HFFc6 (cell line): ENCODE measurements around the gene CTSS. TPM values are rescaled to one million over a fixed set of nuclear protein-coding genes. Genes with fewer than 3 reads are reported as not detected.

Experiments used
- DNase-seq: peaks from one replicate; pipeline ENCODE4 v3.0.0-alpha.2; 2018
- H3K27ac Mint-ChIP-seq: 2 replicates; pipeline ENCODE4 v1.8.0; 2020; ENCODE audit warnings: mild to moderate bottlenecking, mixed read lengths
- H3K27me3 Mint-ChIP-seq: 2 replicates; pipeline ENCODE4 v1.8.0; 2021; ENCODE audit warnings: mild to moderate bottlenecking, moderate library complexity, mixed read lengths; ENCODE audit not compliant: insufficient read depth
- H3K36me3 Mint-ChIP-seq: 2 replicates; pipeline ENCODE4 v1.8.0; 2021; ENCODE audit warnings: low read depth, mixed read lengths
- H3K4me1 Mint-ChIP-seq: 2 replicates; pipeline ENCODE4 v1.8.0; 2020; ENCODE audit warnings: low read depth, mixed read lengths
- H3K4me3 Mint-ChIP-seq: 2 replicates; pipeline ENCODE4 v1.8.0; 2020; ENCODE audit warnings: mild to moderate bottlenecking, moderate library complexity, mixed read lengths
- H3K9me3 Mint-ChIP-seq: 2 replicates; pipeline ENCODE4 v1.8.0; 2020; ENCODE audit warnings: mild to moderate bottlenecking, mixed read lengths
- CTCF ChIP-seq: fragments of 200-600 bp; sonication (generic); IDR thresholded peaks from 2 replicates; pipeline ENCODE4 v1.5.0; 2021; ENCODE audit warnings: antibody characterized with exemption, mild to moderate bottlenecking
- total RNA-seq, 6 experiments: library from RNA; stranded (reverse); fragmentation: NEBNext Ultra II Directional; extraction: Animal tissue kit (Norgen Biotek cat#: 25700); gene quantifications; 2 replicates in 1 of 6; 3 replicates in 5 of 6; pipeline ENCODE4 v1.2.3, GENCODE V29; 2021

Gene CTSS
- total RNA-seq, 6 experiments from 2014 or later = 0.14 to 0.77 (median 0.31) TPM; not detected in 1

GRCh38 chr1:150748878-150749719, 16.5 kb downstream of the CTSS start:
- H3K4me1 Mint-ChIP-seq = no peaks in the 10 kb centered on the region
- DNase-seq = no peak
- no peak for TF ChIP-seq CTCF
- H3K9me3 Mint-ChIP-seq = no peaks in the 10 kb centered on the region
- no peak overlapping the region for H3K4me3 Mint-ChIP-seq
- H3K27ac Mint-ChIP-seq = no peak overlapping the region
- H3K36me3 Mint-ChIP-seq = no peaks in the 10 kb centered on the region
- peaks cover 4% of the 10 kb centered on the region; the same call in 1 of the 2 replicates for H3K27me3 Mint-ChIP-seq

GRCh38 chr1:150730130-150730721, 35.4 kb downstream of the CTSS start:
- H3K9me3 Mint-ChIP-seq = no peaks in the 10 kb centered on the region
- H3K4me1 Mint-ChIP-seq = no peaks in the 10 kb centered on the region
- no peak overlapping the region for H3K27ac Mint-ChIP-seq

GRCh38 chr1:150724336-150724735, 41.2 kb downstream of the CTSS start:
- Mint-ChIP-seq H3K4me1 (no peaks in the 10 kb centered on the region), H3K36me3 (peaks cover 7% of the 10 kb centered on the region; the same call in 1 of the 2 replicates), H3K9me3 (no peaks in the 10 kb centered on the region), H3K4me3 (no peak overlapping the region), H3K27me3 (peaks cover 1% of the 10 kb centered on the region; the same call in 1 of the 2 replicates), H3K27ac (no peak overlapping the region)
- DNase-seq = no peak
- no peak for TF ChIP-seq CTCF

More at GRCh38 chr1:150730130-150730721, 35.4 kb downstream of the CTSS start:
- no peak for DNase-seq
- Mint-ChIP-seq H3K27me3 (no peaks in the 10 kb centered on the region), H3K4me3 (no peak overlapping the region), H3K36me3 (no peaks in the 10 kb centered on the region)
- no peak for TF ChIP-seq CTCF

GRCh38 chr1:150720703-150721102, 44.9 kb downstream of the CTSS start, which contains the start of gene HORMAD1:
Gene HORMAD1 (minus strand): TSS chr1:150720895. CDS start chr1:150719505, 1,390 bp downstream.
- no peak within 1 kb of the TSS for H3K27ac Mint-ChIP-seq
- no peaks in the 10 kb centered on the region for H3K9me3 Mint-ChIP-seq
- peaks cover 7% of the 10 kb centered on the region; the same call in 1 of the 2 replicates for H3K36me3 Mint-ChIP-seq
- no peaks in the 10 kb centered on the region for H3K4me1 Mint-ChIP-seq
- H3K27me3 Mint-ChIP-seq = peaks cover 5% of the 10 kb centered on the region
- no peak for DNase-seq
- no peak for TF ChIP-seq CTCF
- H3K4me3 Mint-ChIP-seq = no peak within 1 kb of the TSS

- Mint-ChIP-seq H3K9me3 (no peaks in the 10 kb centered on the region), H3K27ac (no peak overlapping the region), H3K36me3 (peaks cover 7% of the 10 kb centered on the region; the same call in 1 of the 2 replicates), H3K4me3 (no peak overlapping the region), H3K27me3 (peaks cover 5% of the 10 kb centered on the region), H3K4me1 (no peaks in the 10 kb centered on the region)
- no peak for DNase-seq
- no peak for TF ChIP-seq CTCF
Measured at GRCh38 chr1:150720098-150720497, 45.5 kb downstream of the CTSS start.
